ENCODE results near the gene ALK.

Gene ALK

DNA sequence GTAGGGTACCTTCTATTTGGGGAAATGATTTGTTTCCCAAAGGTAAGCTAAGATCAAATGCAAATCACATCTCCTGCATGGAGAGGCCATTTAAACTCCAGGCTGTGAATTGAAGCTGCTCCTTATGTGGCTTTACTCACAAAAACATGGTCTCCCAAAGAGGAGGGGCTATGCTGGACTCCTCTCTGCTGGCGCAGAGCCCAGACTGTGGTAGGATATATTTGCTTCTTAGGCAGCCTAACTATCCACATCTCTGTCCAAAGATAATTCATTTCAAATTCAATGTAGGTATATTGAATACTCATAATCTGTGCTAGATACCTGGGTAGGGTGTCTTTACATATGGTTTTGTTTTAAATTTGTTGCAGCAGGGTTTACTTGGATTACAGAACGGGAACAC is 358.5 kb downstream of the ALK start:
- Mint-ChIP-seq H3K27ac (no peak overlapping the region), H3K4me1 (no peaks in the 10 kb centered on the region), H3K9me3 (no peaks in the 10 kb centered on the region), H3K4me3 (no peak overlapping the region), H3K36me3 (no peaks in the 10 kb centered on the region)
- DNase-seq (ENCODE audit: low spot score in 2 of 2) = no peak
- no peak for ATAC-seq

DNA sequence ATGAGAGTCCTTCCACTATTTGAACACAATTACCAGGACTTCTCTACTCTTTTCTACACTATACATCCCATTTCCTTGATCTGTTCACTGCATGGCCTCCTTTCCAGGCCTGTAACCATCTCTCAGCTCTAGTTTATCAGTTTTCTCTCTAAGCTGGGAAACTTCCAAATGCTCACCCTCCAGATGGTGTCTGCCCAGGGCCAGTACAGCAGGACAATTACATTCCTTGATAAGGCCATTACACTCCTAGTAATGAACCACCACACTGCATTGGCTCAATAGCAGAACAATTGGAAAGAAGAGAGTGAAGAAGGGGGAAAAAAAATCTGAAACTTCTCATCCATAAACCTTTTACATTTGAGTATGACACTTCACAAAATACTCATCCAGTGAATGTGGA is 359.1 kb downstream of the ALK start:
- H3K4me1 Mint-ChIP-seq = no peaks in the 10 kb centered on the region
- H3K36me3 Mint-ChIP-seq = no peaks in the 10 kb centered on the region
- H3K9me3 Mint-ChIP-seq = no peaks in the 10 kb centered on the region
- DNase-seq (ENCODE audit: low spot score in 2 of 2) (no peak), ATAC-seq (no peak)
- no peak overlapping the region for H3K4me3 Mint-ChIP-seq
- no peak overlapping the region for H3K27ac Mint-ChIP-seq

DNA sequence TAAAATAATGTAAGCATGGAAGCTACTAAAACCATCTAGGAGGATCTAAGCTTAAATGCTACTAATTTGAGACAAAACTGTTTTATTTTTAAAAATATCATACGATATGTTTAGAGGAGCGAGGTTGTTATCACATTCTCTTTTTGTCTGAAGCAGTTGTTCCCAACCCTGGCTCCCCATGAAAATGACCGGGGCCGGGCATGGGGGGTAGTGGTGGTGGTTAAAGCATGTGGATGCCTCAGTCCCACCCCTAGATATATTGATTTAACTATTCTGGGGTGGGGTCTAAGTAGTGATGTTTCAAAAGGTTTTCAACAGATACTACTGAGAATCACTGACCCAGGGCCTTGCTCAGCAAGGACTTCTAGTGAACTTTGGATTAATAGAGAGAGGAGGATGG is 359.8 kb downstream of the ALK start:
- no peak overlapping the region for H3K4me3 Mint-ChIP-seq
- DNase-seq (ENCODE audit: low spot score in 2 of 2) = no peak
- no peaks in the 10 kb centered on the region for H3K9me3 Mint-ChIP-seq
- no peaks in the 10 kb centered on the region for H3K4me1 Mint-ChIP-seq
- ATAC-seq = no peak
- H3K27ac Mint-ChIP-seq = no peak overlapping the region
- no peaks in the 10 kb centered on the region for H3K36me3 Mint-ChIP-seq

DNA sequence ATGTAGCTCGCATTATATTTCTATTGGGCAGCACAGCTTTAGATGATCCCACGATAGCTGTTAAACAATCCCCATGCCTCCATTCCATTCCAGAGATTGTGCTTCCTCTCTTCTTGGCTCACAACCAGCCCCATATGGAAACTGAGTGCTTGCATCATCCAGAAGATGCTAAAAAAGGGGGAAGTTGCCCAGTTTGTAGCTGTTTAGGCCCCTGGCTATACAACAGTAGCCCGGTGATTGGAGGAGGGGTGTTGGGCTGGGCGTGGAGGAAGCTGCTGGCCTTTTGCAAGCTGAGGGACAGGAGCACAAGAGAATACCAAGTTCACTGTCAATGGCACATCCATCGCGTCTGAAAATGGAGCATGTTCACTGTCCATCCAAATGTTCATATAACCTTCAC is 360.2 kb downstream of the ALK start:
- Mint-ChIP-seq H3K4me3 (no peak overlapping the region), H3K4me1 (no peaks in the 10 kb centered on the region), H3K27ac (no peak overlapping the region), H3K36me3 (no peaks in the 10 kb centered on the region), H3K9me3 (no peaks in the 10 kb centered on the region)
- DNase-seq (ENCODE audit: low spot score in 2 of 2) = no peak
- no peak for ATAC-seq

DNA sequence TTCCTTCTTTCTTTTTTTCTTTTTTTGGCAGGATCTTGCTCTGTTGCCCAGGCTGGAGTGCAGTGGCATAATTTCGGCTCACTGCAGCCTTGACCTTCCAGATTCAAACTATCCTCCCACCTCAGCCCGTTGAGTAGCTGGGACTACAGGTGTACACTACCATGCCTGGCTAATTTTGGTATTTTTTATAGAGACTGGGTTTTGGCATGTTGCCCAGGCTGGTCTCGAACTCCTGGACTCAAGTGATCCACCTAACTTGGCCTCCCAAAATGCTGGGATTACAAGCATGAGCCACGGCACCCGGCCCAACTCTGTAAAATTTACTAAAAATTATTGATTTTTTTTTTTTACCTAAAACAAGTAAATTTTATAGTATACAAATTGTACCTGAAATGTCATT is 360.8 kb downstream of the ALK start:
- H3K36me3 Mint-ChIP-seq = no peaks in the 10 kb centered on the region
- H3K4me1 Mint-ChIP-seq = no peaks in the 10 kb centered on the region
- no peaks in the 10 kb centered on the region for H3K9me3 Mint-ChIP-seq
- H3K27ac Mint-ChIP-seq = no peak overlapping the region
- ATAC-seq (no peak), DNase-seq (ENCODE audit: low spot score in 2 of 2) (no peak)
- H3K4me3 Mint-ChIP-seq = no peak overlapping the region

DNA sequence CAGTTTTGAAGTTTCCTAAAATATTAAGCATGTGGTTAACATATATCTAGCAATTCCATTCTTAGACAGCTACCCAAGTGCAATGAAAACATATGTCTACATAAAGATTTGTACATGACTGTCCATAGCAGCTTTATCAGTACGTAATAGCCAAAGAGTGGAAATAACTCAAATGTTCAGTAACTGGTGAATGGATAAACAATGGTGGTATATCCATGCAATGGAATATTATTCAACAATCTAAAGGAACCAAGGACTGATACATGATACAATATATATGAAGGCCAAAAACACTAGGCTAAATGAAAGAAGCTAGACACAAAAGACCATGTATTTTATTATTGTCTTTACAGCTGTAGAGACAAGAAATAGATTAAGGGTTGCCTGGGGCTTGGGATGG is 361.4 kb downstream of the ALK start:
- DNase-seq (ENCODE audit: low spot score in 2 of 2) (no peak), ATAC-seq (no peak)
- Mint-ChIP-seq H3K9me3 (no peaks in the 10 kb centered on the region), H3K4me1 (no peaks in the 10 kb centered on the region), H3K27ac (no peak overlapping the region), H3K36me3 (no peaks in the 10 kb centered on the region), H3K4me3 (no peak overlapping the region)

DNA sequence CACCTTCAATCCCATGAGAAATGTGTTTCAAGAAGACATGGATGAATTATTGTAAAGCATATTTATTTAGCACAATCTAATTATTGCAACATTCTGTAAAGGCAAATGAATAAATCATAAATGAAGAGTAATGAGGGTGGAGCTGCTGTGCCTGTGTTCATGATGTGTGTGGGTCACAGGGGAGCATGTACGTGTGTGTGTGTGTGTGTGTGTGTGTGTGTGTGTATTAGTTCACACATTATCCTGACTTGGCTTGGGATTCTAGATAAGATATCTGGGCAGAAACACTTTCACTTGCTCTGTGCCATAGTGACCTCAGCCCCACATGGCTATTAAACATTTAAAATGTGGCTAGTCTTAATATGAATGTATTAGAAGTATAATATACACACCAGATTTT is 361.8 kb downstream of the ALK start:
- Mint-ChIP-seq H3K9me3 (no peaks in the 10 kb centered on the region), H3K27ac (no peak overlapping the region), H3K36me3 (no peaks in the 10 kb centered on the region), H3K4me3 (no peak overlapping the region), H3K4me1 (no peaks in the 10 kb centered on the region)
- no peak for DNase-seq (ENCODE audit: low spot score in 2 of 2)
- no peak for ATAC-seq

DNA sequence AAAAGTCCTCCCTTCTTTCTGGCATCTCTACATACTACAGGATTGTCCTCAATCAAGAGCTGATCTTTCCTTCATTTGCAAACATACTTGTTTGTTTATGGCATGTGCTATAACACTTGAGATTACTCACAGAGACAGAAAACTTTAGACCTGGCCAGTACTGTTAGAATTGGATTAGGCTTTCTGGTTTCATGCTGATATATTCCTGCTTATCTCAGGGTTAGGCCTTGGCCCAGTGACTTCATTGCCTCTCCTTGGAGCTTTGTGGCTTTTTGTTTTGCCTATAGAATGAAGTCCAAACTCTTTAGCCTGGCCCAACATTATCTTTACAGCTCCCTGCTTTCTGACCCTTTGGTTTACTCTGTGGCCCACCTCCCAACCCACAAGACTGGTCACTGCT is 363.3 kb downstream of the ALK start:
- H3K9me3 Mint-ChIP-seq = no peaks in the 10 kb centered on the region
- ATAC-seq = no peak

DNA sequence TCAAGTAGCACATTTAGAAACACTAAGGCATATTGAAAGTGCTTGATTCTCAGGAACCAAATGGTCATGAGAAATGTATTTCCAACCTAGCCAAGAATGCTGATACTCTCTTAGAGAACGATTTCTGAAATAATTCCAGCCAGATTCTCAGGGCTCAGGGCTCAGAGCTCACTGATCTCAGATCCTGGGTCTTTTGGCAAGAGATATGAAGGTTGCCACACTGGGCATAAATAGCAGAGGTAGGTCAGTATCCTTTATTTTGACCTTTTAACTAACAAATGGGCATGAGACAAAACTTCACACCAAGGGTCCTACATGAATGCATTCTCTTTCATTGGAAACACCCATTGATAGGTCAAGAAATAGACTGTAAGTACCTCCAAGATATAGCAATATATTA is 364.1 kb downstream of the ALK start:
- no peaks in the 10 kb centered on the region for H3K4me1 Mint-ChIP-seq
- H3K4me3 Mint-ChIP-seq = no peak overlapping the region
- no peaks in the 10 kb centered on the region for H3K36me3 Mint-ChIP-seq
- H3K27ac Mint-ChIP-seq = no peak overlapping the region
- DNase-seq (ENCODE audit: low spot score in 2 of 2) (no peak), ATAC-seq (no peak)
- no peaks in the 10 kb centered on the region for H3K9me3 Mint-ChIP-seq

More for the DNA sequence above, 363.3 kb downstream of the ALK start:
- H3K27ac Mint-ChIP-seq = no peak overlapping the region
- H3K4me3 Mint-ChIP-seq = no peak overlapping the region
- no peaks in the 10 kb centered on the region for H3K36me3 Mint-ChIP-seq
- no peaks in the 10 kb centered on the region for H3K4me1 Mint-ChIP-seq
- DNase-seq (ENCODE audit: low spot score in 2 of 2) = no peak

DNA sequence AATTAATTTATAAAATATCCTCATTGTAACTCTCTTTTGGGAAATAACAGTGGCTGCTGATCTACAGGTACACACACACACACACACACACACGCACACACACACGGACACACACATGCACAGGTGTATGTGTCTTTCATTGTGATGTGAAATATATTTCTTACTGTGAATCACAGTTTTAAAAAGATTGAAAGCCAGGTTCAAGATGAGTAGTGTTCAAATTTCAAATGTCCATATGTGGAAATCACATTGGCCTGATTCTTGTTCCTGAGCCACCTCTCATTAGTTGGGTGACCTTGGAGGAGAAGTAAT is 372.4 kb downstream of the ALK start:
- Mint-ChIP-seq H3K9me3 (no peaks in the 10 kb centered on the region), H3K36me3 (no peaks in the 10 kb centered on the region), H3K27ac (no peak overlapping the region), H3K4me3 (no peak overlapping the region), H3K4me1 (no peaks in the 10 kb centered on the region)
- DNase-seq (ENCODE audit: low spot score in 2 of 2) (no peak), ATAC-seq (no peak)

DNA sequence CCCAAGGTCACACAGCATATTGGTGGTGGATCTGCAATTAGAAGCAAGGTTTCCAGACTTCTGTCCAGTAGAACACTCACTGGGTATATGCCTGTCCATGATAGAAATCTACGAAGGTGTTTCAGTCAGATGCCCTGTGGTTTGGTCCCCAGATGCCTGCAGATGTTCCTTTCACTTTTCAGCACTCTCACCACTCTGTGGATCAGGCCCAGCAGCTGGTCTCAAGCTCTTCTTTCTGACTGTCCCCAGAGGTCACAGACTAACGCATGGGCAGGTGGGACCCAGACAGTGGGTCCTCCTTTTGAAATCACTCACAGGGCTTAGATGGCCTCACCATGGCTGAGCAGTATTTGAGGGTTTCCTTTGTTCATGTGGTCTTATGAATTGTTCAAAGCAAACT is 376.5 kb downstream of the ALK start:
- no peaks in the 10 kb centered on the region for H3K9me3 Mint-ChIP-seq
- H3K27ac Mint-ChIP-seq = no peak overlapping the region
- ATAC-seq (no peak), DNase-seq (ENCODE audit: low spot score in 2 of 2) (no peak)
- H3K4me1 Mint-ChIP-seq = no peaks in the 10 kb centered on the region
- H3K36me3 Mint-ChIP-seq = no peaks in the 10 kb centered on the region
- H3K4me3 Mint-ChIP-seq = no peak overlapping the region

DNA sequence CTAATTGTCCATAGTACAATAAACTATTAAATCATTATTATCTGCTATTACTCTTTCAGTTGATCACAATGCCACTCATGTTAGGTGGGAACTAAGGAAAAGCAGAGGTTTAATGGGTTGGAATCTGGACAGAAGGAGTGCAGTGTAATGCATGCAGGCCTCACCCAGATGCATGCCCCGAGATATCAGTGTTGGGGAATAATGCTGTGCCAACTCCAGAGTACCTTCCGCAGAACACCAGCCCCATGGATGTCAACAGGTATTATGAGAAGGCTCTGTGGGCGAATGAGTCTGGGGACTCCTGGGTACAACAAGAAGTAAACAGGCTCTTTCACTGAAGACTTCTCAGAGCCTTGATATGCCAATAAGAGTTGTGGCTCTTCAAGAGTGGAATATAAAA is 377.4 kb downstream of the ALK start:
- no peak overlapping the region for H3K27ac Mint-ChIP-seq
- ATAC-seq (no peak), DNase-seq (ENCODE audit: low spot score in 2 of 2) (no peak)

DNA sequence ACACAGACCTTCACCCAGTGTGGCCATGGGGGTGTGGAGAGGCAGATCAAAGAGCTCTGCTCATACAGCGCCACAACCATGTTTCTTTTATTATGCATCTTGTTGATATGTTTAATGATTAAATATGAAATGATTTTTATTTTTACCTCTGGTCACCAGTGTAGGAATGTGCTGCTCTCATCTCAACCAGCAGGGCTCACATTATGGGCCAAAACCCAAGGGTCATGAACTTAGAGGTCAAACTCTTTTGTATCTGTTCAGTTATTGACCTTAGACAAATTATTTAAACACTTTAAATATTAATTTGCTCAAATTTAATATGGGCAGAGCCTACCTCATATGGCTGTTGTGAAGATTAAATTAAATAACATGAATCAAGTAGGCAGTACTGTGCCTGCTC is 386.2 kb downstream of the ALK start:
- DNase-seq (ENCODE audit: low spot score in 2 of 2) (no peak), ATAC-seq (no peak)
- Mint-ChIP-seq H3K36me3 (no peaks in the 10 kb centered on the region), H3K4me1 (no peaks in the 10 kb centered on the region), H3K4me3 (no peak overlapping the region), H3K27ac (no peak overlapping the region), H3K9me3 (no peaks in the 10 kb centered on the region)

More for the DNA sequence above, 377.4 kb downstream of the ALK start:
- H3K36me3 Mint-ChIP-seq = no peaks in the 10 kb centered on the region
- H3K4me1 Mint-ChIP-seq = no peaks in the 10 kb centered on the region
- H3K9me3 Mint-ChIP-seq = no peaks in the 10 kb centered on the region
- H3K4me3 Mint-ChIP-seq = no peak overlapping the region

DNA sequence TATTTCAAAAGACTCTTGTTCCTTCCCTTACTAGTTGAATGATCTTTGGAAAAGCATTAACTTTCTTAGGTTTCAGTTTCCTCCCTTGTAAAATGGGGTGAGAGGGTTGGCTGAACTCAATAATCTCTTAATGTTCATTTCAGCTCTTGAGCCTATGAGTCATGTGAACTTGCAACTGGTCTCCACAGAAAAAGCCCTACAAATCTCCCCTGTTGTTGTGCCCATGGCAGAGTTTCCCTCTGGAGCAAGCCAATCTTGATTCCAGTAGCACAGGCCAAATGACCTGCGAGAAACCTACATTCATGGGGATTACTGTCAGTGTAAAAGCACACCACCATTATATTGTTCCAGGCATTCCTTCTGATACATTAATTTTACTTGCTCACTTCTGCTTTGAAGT is 388.9 kb downstream of the ALK start:
- H3K4me1 Mint-ChIP-seq = peaks cover 6% of the 10 kb centered on the region
- H3K36me3 Mint-ChIP-seq = no peaks in the 10 kb centered on the region
- ATAC-seq (no peak), DNase-seq (ENCODE audit: low spot score in 2 of 2) (no peak)
- no peak overlapping the region for H3K27ac Mint-ChIP-seq
- H3K9me3 Mint-ChIP-seq = no peaks in the 10 kb centered on the region
- H3K4me3 Mint-ChIP-seq = no peak overlapping the region

DNA sequence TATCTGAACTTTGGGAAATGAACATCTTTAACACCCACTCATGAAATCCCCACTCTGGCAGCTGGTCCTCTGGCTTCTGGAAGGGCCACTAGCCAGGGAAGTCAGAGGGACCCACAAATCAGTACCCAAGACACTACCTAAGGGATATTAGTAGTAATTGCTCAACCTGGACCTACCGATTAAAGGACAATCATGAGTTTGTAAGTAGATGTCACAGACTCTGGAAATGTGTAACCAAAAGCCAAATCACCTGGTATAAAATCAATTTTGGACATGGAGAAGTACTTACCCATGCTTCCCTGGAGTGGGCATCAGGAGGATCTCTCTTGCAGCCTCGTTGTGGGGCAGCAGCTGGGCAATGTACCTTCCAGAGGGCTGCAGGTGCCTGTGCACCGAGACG is 389.8 kb downstream of the ALK start:
- no peak overlapping the region for H3K4me3 Mint-ChIP-seq
- H3K27ac Mint-ChIP-seq = no peak overlapping the region
- no peak for DNase-seq (ENCODE audit: low spot score in 2 of 2)
- no peaks in the 10 kb centered on the region for H3K9me3 Mint-ChIP-seq
- H3K36me3 Mint-ChIP-seq = no peaks in the 10 kb centered on the region
- H3K4me1 Mint-ChIP-seq = peaks cover 6% of the 10 kb centered on the region
- no peak for ATAC-seq

DNA sequence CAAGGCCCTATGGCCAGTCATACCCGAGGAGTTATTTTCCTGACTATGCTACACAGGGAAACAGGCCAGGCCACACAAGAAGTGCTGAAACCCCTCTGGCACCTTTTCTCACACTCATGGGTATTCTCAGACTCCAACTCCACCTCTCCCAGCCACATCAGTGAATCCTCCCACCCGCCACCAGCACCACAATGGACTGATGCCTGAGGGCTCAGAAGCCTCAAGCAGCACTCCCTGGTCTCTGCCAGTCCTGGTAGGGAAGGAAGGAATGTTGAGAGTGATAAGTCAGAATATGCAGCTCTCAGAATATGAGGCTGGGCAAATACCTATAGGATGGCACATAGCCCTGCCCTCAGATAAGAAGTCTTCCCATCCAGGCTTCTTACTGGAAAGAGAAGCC is 391.1 kb downstream of the ALK start:
- Mint-ChIP-seq H3K4me1 (peaks cover 6% of the 10 kb centered on the region), H3K4me3 (no peak overlapping the region), H3K36me3 (no peaks in the 10 kb centered on the region), H3K27ac (no peak overlapping the region), H3K9me3 (no peaks in the 10 kb centered on the region)
- DNase-seq (ENCODE audit: low spot score in 2 of 2) (no peak), ATAC-seq (no peak)

DNA sequence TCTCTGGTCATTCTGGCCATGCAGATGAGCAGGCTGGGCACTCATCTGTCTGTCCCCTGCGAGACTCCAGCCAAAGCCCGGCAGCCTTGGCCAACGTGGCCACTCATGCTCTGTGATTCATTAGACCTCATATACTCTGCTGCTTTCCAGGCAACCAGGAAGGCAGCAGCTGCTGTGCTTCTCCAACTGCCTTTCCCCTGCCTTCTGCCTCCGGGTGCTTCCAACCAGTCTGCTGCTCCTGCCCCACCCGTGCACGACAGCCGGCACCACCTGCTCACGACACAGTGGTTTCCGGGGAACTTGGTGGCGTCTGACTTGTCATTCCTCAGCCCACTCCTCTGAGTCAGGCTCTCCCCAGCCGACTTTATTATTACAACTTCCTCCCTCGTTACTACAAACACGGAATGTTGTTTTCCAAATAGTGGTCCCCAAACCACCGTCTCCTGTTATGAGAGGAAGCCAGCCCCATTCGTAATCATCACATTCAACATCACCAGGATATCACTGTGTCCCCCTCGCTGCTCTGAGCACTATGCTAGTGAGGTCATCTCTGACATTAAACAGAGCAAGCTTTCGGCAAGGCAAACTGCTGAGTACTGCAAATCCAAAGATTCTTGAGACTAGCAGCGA is 392.4 kb downstream of the ALK start:
- ATAC-seq (peak; percentile 65), DNase-seq (ENCODE audit: low spot score in 2 of 2) (no peak)
- Mint-ChIP-seq H3K4me3 (no peak overlapping the region), H3K36me3 (no peaks in the 10 kb centered on the region), H3K4me1 (peaks cover 6% of the 10 kb centered on the region), H3K27ac (no peak overlapping the region), H3K9me3 (no peaks in the 10 kb centered on the region)

Measured in stimulated activated effector memory CD8-positive, alpha-beta T cell treated with anti-CD3 and anti-CD28 coated beads, Interleukin-12 subunit alpha, Interleukin-12 subunit beta, amount 100 ng/mL, for 72 hours (primary cell).